ENCODE measurements around the gene CLDN9.

DNA sequence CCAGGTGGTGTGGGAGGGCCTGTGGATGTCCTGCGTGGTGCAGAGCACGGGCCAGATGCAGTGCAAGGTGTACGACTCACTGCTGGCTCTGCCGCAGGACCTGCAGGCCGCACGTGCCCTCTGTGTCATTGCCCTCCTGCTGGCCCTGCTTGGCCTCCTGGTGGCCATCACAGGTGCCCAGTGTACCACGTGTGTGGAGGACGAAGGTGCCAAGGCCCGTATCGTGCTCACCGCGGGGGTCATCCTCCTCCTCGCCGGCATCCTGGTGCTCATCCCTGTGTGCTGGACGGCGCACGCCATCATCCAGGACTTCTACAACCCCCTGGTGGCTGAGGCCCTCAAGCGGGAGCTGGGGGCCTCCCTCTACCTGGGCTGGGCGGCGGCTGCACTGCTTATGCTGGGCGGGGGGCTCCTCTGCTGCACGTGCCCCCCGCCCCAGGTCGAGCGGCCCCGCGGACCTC lies 798 bp downstream of the CLDN9 start:
- TF ChIP-seq, protein P1, sequence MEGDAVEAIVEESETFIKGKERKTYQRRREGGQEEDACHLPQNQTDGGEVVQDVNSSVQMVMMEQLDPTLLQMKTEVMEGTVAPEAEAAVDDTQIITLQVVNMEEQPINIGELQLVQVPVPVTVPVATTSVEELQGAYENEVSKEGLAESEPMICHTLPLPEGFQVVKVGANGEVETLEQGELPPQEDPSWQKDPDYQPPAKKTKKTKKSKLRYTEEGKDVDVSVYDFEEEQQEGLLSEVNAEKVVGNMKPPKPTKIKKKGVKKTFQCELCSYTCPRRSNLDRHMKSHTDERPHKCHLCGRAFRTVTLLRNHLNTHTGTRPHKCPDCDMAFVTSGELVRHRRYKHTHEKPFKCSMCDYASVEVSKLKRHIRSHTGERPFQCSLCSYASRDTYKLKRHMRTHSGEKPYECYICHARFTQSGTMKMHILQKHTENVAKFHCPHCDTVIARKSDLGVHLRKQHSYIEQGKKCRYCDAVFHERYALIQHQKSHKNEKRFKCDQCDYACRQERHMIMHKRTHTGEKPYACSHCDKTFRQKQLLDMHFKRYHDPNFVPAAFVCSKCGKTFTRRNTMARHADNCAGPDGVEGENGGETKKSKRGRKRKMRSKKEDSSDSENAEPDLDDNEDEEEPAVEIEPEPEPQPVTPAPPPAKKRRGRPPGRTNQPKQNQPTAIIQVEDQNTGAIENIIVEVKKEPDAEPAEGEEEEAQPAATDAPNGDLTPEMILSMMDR (IDR thresholded peaks at IDR 0.05; ENCODE audit: poor library complexity), result no peak
- TF ChIP-seq EZH2 (IDR thresholded peaks at IDR 0.05; ENCODE audit: borderline replicate concordance) (no peak), EZH2phosphoT487 (IDR thresholded peaks at IDR 0.05; ENCODE audit: low read depth, severe bottlenecking, unreplicated experiment) (no peak)
